Naive thymus-derived CD8-positive, alpha-beta T cell (primary cell): Measurements from ENCODE around the gene GNB5. TPM values are rescaled to one million over a fixed set of nuclear protein-coding genes. Genes with fewer than 3 reads are reported as not detected.
"Not testable (repeated sequence)": the region's sequence is repeated elsewhere in the genome, so short reads cannot be mapped to it uniquely, and the experiment has no call there.

Experiments used
- ATAC-seq, 2 donors: fragments of 150-1000 bp; cut with Tn5 transposase in 1 of 2; sonication (Bioruptor Pico), chemical (Tn5 transposase) in 1 of 2; 1 replicate in 1 of 2; 2 replicates in 1 of 2; pipeline ENCODE4 v1.10.0; 2021; ENCODE audit warnings: mild to moderate bottlenecking in 2 of 2, moderate library complexity in 2 of 2
- POLR2A ChIA-PET: fragments of 350-600 bp; sonication (Branson Sonifier 250); formaldehyde crosslinking; loops from one replicate; lab custom pipeline; 2021; ENCODE audit warnings: antibody characterized with exemption; lab: Charles Lee
- DNase-seq, 10 donors: peaks; one replicate each; pipeline versions ENCODE4 v3.0.0 to v3.0.0-alpha.2; 2020 to 2022
- H3K27ac Mint-ChIP-seq, 10 donors: one replicate each; pipeline ENCODE4 v1.8.0; 2020 to 2022; ENCODE audit warnings: mild to moderate bottlenecking in 10 of 10, mixed read lengths in 10 of 10, moderate library complexity in 4 of 10, inconsistent platforms in 1 of 10
- H3K27me3 Mint-ChIP-seq, 5 donors: one replicate each; pipeline ENCODE4 v1.8.0; 2021 to 2022; ENCODE audit warnings: mixed read lengths in 5 of 5
- H3K36me3 Mint-ChIP-seq, 3 donors: one replicate each; pipeline ENCODE4 v1.8.0; 2020 to 2022; ENCODE audit warnings: mixed read lengths in 3 of 3, mild to moderate bottlenecking in 2 of 3, inconsistent platforms in 1 of 3
- H3K4me1 Mint-ChIP-seq, 4 donors: one replicate each; pipeline ENCODE4 v1.8.0; 2021 to 2022; ENCODE audit warnings: mixed read lengths in 4 of 4
- H3K4me3 Mint-ChIP-seq, 10 donors: one replicate each; pipeline ENCODE4 v1.8.0; 2020 to 2022; ENCODE audit warnings: mild to moderate bottlenecking in 10 of 10, mixed read lengths in 10 of 10, moderate library complexity in 6 of 10, inconsistent platforms in 1 of 10
- H3K9me3 Mint-ChIP-seq, 9 donors: one replicate each; pipeline ENCODE4 v1.8.0; 2020 to 2022; ENCODE audit warnings: mixed read lengths in 9 of 9, mild to moderate bottlenecking in 3 of 9, inconsistent platforms in 1 of 9, moderate library complexity in 1 of 9
- polyA plus RNA-seq, 3 donors: library from polyadenylated mRNA; unstranded; fragments of 300-500 nt; fragmentation: Illumina TruSeq; gene quantifications; one replicate each; pipeline ENCODE4 v1.2.3, GENCODE V29; 2021
- total RNA-seq, 8 experiments: library from RNA in 2 of 8; stranded (reverse) in 2 of 8; gene quantifications; one replicate each; pipeline ENCODE4 v1.2.3 and lab custom pipeline; 2021 to 2026

GNB5 gene
- total and polyA plus RNA-seq, 5 experiments from 2014 or later, result 32.4 to 48.5 (median 41.7) TPM

GRCh38 chr15:52086011-52086786 is 105.0 kb downstream of the GNB5 start:
- Mint-ChIP-seq H3K4me1 (peaks cover 6 to 16% (median 12%) of the 10 kb centered on the region in 4 donors), H3K4me3 (no peak overlapping the region), H3K27ac (no peak overlapping the region), H3K36me3 (peaks cover 0 to 17% (median 5%) of the 10 kb centered on the region in 3 donors), H3K27me3 (peaks cover 0 to 8% (median 3%) of the 10 kb centered on the region in 5 donors), H3K9me3 (peaks cover 5 to 21% (median 12%) of the 10 kb centered on the region in 9 donors)
- no peak for DNase-seq
- no peak for ATAC-seq
- POLR2A ChIA-PET, result no interaction called here

- no peak overlapping the region for H3K4me3 Mint-ChIP-seq
- peaks cover 2 to 14% (median 8%) of the 10 kb centered on the region in 9 donors for H3K9me3 Mint-ChIP-seq
- peaks cover 0 to 12% (median 5%) of the 10 kb centered on the region in 3 donors for H3K36me3 Mint-ChIP-seq
- H3K27ac Mint-ChIP-seq, result no peak overlapping the region
- peaks cover 6 to 16% (median 12%) of the 10 kb centered on the region in 4 donors for H3K4me1 Mint-ChIP-seq
- ATAC-seq (no peak), DNase-seq (no peak)
- POLR2A ChIA-PET, result no interaction called here
- H3K27me3 Mint-ChIP-seq, result peaks cover 0 to 5% (median 1%) of the 10 kb centered on the region in 5 donors
Observed at GRCh38 chr15:52085299-52085698, 105.9 kb downstream of the GNB5 start.

- peaks cover 0 to 5% (median under 1%) of the 10 kb centered on the region in 5 donors for H3K27me3 Mint-ChIP-seq
- peaks cover 11 to 18% (median 16%) of the 10 kb centered on the region in 4 donors for H3K4me1 Mint-ChIP-seq
- no peak overlapping the region for H3K4me3 Mint-ChIP-seq
- H3K27ac Mint-ChIP-seq, result peak overlapping the region in 2 of 10 donors; percentile 4 to 70
- H3K36me3 Mint-ChIP-seq, result no peaks in the 10 kb centered on the region
- POLR2A ChIA-PET, result interaction anchor here (0.7 kb wide), 1 partner anchor 177 kb away, joined by 3 read pairs; no protein-coding TSS in a partner anchor
- peaks cover 0 to 4% (median 0%) of the 10 kb centered on the region in 9 donors for H3K9me3 Mint-ChIP-seq
- no peak for DNase-seq
- no peak for ATAC-seq
Observed at GRCh38 chr15:52083603-52084002, 107.6 kb downstream of the GNB5 start.

GRCh38 chr15:52083037-52083359 is 108.2 kb downstream of the GNB5 start:
- DNase-seq, ATAC-seq, H3K9me3 Mint-ChIP-seq, H3K36me3 Mint-ChIP-seq, POLR2A ChIA-PET, H3K27me3 Mint-ChIP-seq: not testable (repeated sequence)
- peak overlapping the region in 3 of 10 donors; percentile 4 to 70 (median 31) for H3K27ac Mint-ChIP-seq
- H3K4me3 Mint-ChIP-seq, result peak overlapping the region in 2 of 10 donors; percentile 7 to 38
- H3K4me1 Mint-ChIP-seq, result peaks cover 11 to 18% (median 17%) of the 10 kb centered on the region in 4 donors

- Mint-ChIP-seq H3K27me3 (peaks cover 0 to 10% (median 2%) of the 10 kb centered on the region in 5 donors), H3K4me1 (peaks cover 11 to 18% (median 17%) of the 10 kb centered on the region in 4 donors), H3K27ac (peak overlapping the region in 5 of 10 donors; percentile 10 to 70 (median 41)), H3K9me3 (peaks cover 0 to 4% (median 0%) of the 10 kb centered on the region in 9 donors), H3K36me3 (no peaks in the 10 kb centered on the region), H3K4me3 (peak overlapping the region in 2 of 10 donors; percentile 7 to 38)
- no peak for ATAC-seq
- POLR2A ChIA-PET, result interaction anchor here (0.6 kb wide), 1 partner anchor 98 kb away, joined by 3 read pairs; no protein-coding TSS in a partner anchor
- no peak for DNase-seq
Observed at GRCh38 chr15:52082197-52083036, 108.8 kb downstream of the GNB5 start.

- peaks cover 0 to 10% (median 2%) of the 10 kb centered on the region in 5 donors for H3K27me3 Mint-ChIP-seq
- peaks cover 0 to 4% (median 0%) of the 10 kb centered on the region in 9 donors for H3K9me3 Mint-ChIP-seq
- H3K36me3 Mint-ChIP-seq, result no peaks in the 10 kb centered on the region
- H3K27ac Mint-ChIP-seq, result peak overlapping the region in 1 of 10 donors; percentile 11
- DNase-seq, result no peak
- POLR2A ChIA-PET, result no interaction called here
- ATAC-seq, result no peak
- peaks cover 11 to 18% (median 17%) of the 10 kb centered on the region in 4 donors for H3K4me1 Mint-ChIP-seq
- H3K4me3 Mint-ChIP-seq, result no peak overlapping the region
Observed at GRCh38 chr15:52080706-52081392, 110.3 kb downstream of the GNB5 start.

GRCh38 chr15:52080031-52080430 is 111.2 kb downstream of the GNB5 start:
- POLR2A ChIA-PET, result interaction anchor here (1.2 to 1.5 kb wide), 3 partner anchors 11 to 108 kb away, joined by 3 to 5 read pairs (median 4); no protein-coding TSS in a partner anchor
- H3K9me3 Mint-ChIP-seq, result no peaks in the 10 kb centered on the region
- peaks cover 11 to 18% (median 17%) of the 10 kb centered on the region in 4 donors for H3K4me1 Mint-ChIP-seq
- H3K4me3 Mint-ChIP-seq, result no peak overlapping the region
- no peak for DNase-seq
- no peaks in the 10 kb centered on the region for H3K36me3 Mint-ChIP-seq
- H3K27me3 Mint-ChIP-seq, result peaks cover 0 to 10% (median 2%) of the 10 kb centered on the region in 5 donors
- H3K27ac Mint-ChIP-seq, result no peak overlapping the region
- ATAC-seq, result no peak

GRCh38 chr15:52078876-52079700 is 112.1 kb downstream of the GNB5 start:
- Mint-ChIP-seq H3K4me3 (no peak overlapping the region), H3K36me3 (no peaks in the 10 kb centered on the region), H3K27me3 (peaks cover 0 to 10% (median 2%) of the 10 kb centered on the region in 5 donors), H3K4me1 (peaks cover 11 to 18% (median 17%) of the 10 kb centered on the region in 4 donors), H3K9me3 (no peaks in the 10 kb centered on the region), H3K27ac (peak overlapping the region in 2 of 10 donors; percentile 6 to 78)
- DNase-seq, result peak; percentile 59 to 93 (median 78)
- POLR2A ChIA-PET, result interaction anchor here (0.9 to 1.8 kb wide), 5 partner anchors 10 to 107 kb away, joined by 3 to 7 read pairs (median 4); partner anchors contain the start of gene MAPK6
- peak; percentile 80 to 91 for ATAC-seq

- no peak for ATAC-seq
- H3K9me3 Mint-ChIP-seq, result no peaks in the 10 kb centered on the region
- H3K27ac Mint-ChIP-seq, result no peak overlapping the region
- POLR2A ChIA-PET, result interaction anchor here (0.6 to 1.8 kb wide), 5 partner anchors 9 to 442 kb away, joined by 3 to 7 read pairs (median 3); partner anchors contain the start of gene MAPK6
- no peaks in the 10 kb centered on the region for H3K36me3 Mint-ChIP-seq
- H3K4me3 Mint-ChIP-seq, result no peak overlapping the region
- H3K4me1 Mint-ChIP-seq, result peaks cover 11 to 18% (median 15%) of the 10 kb centered on the region in 4 donors
- peaks cover 0 to 10% (median 2%) of the 10 kb centered on the region in 5 donors for H3K27me3 Mint-ChIP-seq
- DNase-seq, result no peak
Observed at GRCh38 chr15:52078197-52078875, 112.9 kb downstream of the GNB5 start.

GRCh38 chr15:52076889-52077781 is 114.1 kb downstream of the GNB5 start:
- DNase-seq, result no peak
- H3K27me3 Mint-ChIP-seq, result peaks cover 0 to 10% (median 2%) of the 10 kb centered on the region in 5 donors
- POLR2A ChIA-PET, result interaction anchor here (0.5 to 1.8 kb wide), 4 partner anchors 57 to 444 kb away, joined by 3 to 7 read pairs (median 3); partner anchors contain the start of gene LEO1
- peaks cover under 1 to 9% (median 6%) of the 10 kb centered on the region in 4 donors for H3K4me1 Mint-ChIP-seq
- no peak for ATAC-seq
- no peaks in the 10 kb centered on the region for H3K9me3 Mint-ChIP-seq
- no peak overlapping the region for H3K27ac Mint-ChIP-seq
- no peak overlapping the region for H3K4me3 Mint-ChIP-seq
- H3K36me3 Mint-ChIP-seq, result no peaks in the 10 kb centered on the region
